22Rv1 (cell line): ENCODE results near the gene ZMYND19.

Experiments
- H3K27ac ChIP-seq: fragments of 450-650 bp; 2 replicates; pipeline ENCODE4 v1.5.1; 2017
- CTCF ChIP-seq: fragments of 450-650 bp; IDR thresholded peaks from 2 replicates; pipeline ENCODE4 v1.5.1; 2017; ENCODE audit warnings: mild to moderate bottlenecking
- ZFX ChIP-seq: fragments of 450-650 bp; IDR thresholded peaks from 2 replicates; pipeline ENCODE4 v1.6.1; 2017; ENCODE audit warnings: antibody characterized with exemption, borderline replicate concordance

Gene ZMYND19

GRCh38 chr9:137582286-137582860 is 7.9 kb downstream of the ZMYND19 start:
- H3K27ac ChIP-seq, result no peak overlapping the region
- TF ChIP-seq ZFX (no peak), CTCF (peak; percentile 42)

GRCh38 chr9:137581361-137582285 is 8.7 kb downstream of the ZMYND19 start:
- TF ChIP-seq CTCF (no peak), ZFX (no peak)
- H3K27ac ChIP-seq, result peak overlapping the region; percentile 87; the same call in 1 of the 2 replicates

GRCh38 chr9:137580954-137581322 is 9.4 kb downstream of the ZMYND19 start:
- peak overlapping the region; percentile 87; the same call in 1 of the 2 replicates for H3K27ac ChIP-seq
- TF ChIP-seq CTCF (no peak), ZFX (no peak)

GRCh38 chr9:137580209-137580953 is 9.9 kb downstream of the ZMYND19 start:
- peak overlapping the region; percentile 87 for H3K27ac ChIP-seq
- TF ChIP-seq ZFX, result no peak
- TF ChIP-seq CTCF, result no peak

- TF ChIP-seq CTCF (no peak), ZFX (no peak)
- H3K27ac ChIP-seq, result peak overlapping the region; percentile 87
Measured at GRCh38 chr9:137579259-137579604, 11.1 kb downstream of the ZMYND19 start.

- peak; percentile 95 for TF ChIP-seq CTCF
- no peak for TF ChIP-seq ZFX
- peak within 1 kb of the TSS; percentile 87 for H3K27ac ChIP-seq
Measured at GRCh38 chr9:137578518-137579258, 11.6 kb downstream of the ZMYND19 start, which contains the start of gene DPH7. TSS of gene DPH7 (minus strand) at chr9:137578925. CDS start at chr9:137578777, 148 bp downstream.
